GM18526 (cell line): Measurements from ENCODE around the gene MXD3.

Source experiments
- POLR2A ChIP-seq: IDR thresholded peaks from 3 replicates; pipeline ENCODE4 v1.6.1; 2011; ENCODE audit not compliant: insufficient read length; ENCODE audit errors: extremely low read depth

The MXD3 gene

GRCh38 chr5:177314376-177315342 is 3.0 kb upstream of the MXD3 start:
- TF ChIP-seq POLR2A: no peak

- TF ChIP-seq POLR2A: no peak
Observed at GRCh38 chr5:177313561-177314259, 2.0 kb upstream of the MXD3 start.

GRCh38 chr5:177312649-177313181 is 1.0 kb upstream of the MXD3 start:
- TF ChIP-seq POLR2A: peak; percentile 7

GRCh38 chr5:177311392-177311722 is 341 bp downstream of the MXD3 start:
- no peak for TF ChIP-seq POLR2A

- peak; percentile 62 for TF ChIP-seq POLR2A
Observed at GRCh38 chr5:177310757-177311391, 824 bp downstream of the MXD3 start.

- TF ChIP-seq POLR2A: no peak
Observed at GRCh38 chr5:177310332-177310731, 1.4 kb downstream of the MXD3 start.

- TF ChIP-seq POLR2A: no peak
Observed at GRCh38 chr5:177309351-177310191, 2.1 kb downstream of the MXD3 start.

- TF ChIP-seq POLR2A: no peak
Observed at GRCh38 chr5:177308740-177309139, 3.0 kb downstream of the MXD3 start.

- peak; percentile 33 for TF ChIP-seq POLR2A
Observed at GRCh38 chr5:177307544-177308363, 3.9 kb downstream of the MXD3 start.

- no peak for TF ChIP-seq POLR2A
Observed at GRCh38 chr5:177306674-177307543, 4.8 kb downstream of the MXD3 start.

- no peak for TF ChIP-seq POLR2A
Observed at GRCh38 chr5:177304392-177305119, 7.1 kb downstream of the MXD3 start.

GRCh38 chr5:177303925-177304391 is 7.7 kb downstream of the MXD3 start:
- no peak for TF ChIP-seq POLR2A
